Epithelial cell of alveolus of lung (primary cell): ENCODE results near the gene SCAF11. TPM values are rescaled to one million over a fixed set of nuclear protein-coding genes. Genes with fewer than 3 reads are reported as not detected.

ENCODE experiments used
- total RNA-seq: library from RNA; depleted of rRNA; stranded (reverse); fragments of >200 nt; gene quantifications from 2 replicates; pipeline ENCODE4 v1.2.1, GENCODE V29; 2015

Gene SCAF11
- 63.6 and 105 TPM in 2 replicates for total RNA-seq

GRCh38 chr12:45990468-45991283 lies at the start of gene SCAF11:
Gene SCAF11 (minus strand): TSS chr12:45990574. CDS start chr12:45964167, 26,407 bp downstream.

